Activated CD8-positive, alpha-beta memory T cell treated with anti-CD3 and anti-CD28 coated beads, Interleukin-2, amount 50 U/mL, for 4 hours (primary cell): ENCODE measurements around the gene ATXN1.
A peak's percentile ranks its signal among the peaks of the same experiment; 100 is the strongest.

ENCODE experiments used
- DNase-seq: peaks from one replicate; pipeline ENCODE4 v3.0.0-alpha.2; 2020

Gene ATXN1

DNA sequence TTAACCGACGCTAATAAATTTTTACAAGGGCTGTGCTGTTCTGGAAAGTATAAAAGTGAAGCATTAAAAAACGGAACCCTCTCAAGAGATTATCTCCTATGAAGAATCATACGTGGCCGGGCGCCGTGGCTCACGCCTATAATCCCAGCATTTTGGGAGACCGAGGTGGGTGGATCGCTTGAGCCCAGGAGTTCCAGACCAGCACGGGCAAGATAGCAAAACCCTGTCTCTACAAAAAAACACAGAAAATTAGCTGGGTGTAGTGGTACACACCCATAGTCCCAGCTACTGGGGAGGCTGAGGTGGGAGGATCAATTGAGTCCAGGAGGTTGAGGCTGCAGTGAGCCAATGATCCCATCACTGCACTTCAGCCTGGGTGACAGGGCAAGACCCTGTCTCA, 439.4 kb downstream of the ATXN1 start:
- no peak for DNase-seq

DNA sequence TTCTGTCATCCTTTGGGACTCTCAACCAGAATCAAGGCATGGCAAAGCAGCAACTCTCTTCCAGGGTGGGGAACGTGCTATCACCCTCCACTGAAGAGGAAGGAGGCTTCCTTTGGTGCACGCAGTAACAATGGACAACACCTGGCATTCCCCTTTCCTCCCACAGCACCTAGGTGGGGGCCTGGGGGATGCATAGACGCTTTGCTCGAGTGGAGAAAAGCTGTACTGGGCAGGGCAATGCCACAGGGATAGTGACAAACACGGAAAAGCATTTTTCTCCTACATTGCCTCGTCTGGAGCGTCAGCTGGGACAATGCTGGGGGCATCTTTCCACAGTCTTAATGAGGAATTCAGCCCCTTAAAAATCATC, 439.9 kb downstream of the ATXN1 start:
- no peak for DNase-seq

DNA sequence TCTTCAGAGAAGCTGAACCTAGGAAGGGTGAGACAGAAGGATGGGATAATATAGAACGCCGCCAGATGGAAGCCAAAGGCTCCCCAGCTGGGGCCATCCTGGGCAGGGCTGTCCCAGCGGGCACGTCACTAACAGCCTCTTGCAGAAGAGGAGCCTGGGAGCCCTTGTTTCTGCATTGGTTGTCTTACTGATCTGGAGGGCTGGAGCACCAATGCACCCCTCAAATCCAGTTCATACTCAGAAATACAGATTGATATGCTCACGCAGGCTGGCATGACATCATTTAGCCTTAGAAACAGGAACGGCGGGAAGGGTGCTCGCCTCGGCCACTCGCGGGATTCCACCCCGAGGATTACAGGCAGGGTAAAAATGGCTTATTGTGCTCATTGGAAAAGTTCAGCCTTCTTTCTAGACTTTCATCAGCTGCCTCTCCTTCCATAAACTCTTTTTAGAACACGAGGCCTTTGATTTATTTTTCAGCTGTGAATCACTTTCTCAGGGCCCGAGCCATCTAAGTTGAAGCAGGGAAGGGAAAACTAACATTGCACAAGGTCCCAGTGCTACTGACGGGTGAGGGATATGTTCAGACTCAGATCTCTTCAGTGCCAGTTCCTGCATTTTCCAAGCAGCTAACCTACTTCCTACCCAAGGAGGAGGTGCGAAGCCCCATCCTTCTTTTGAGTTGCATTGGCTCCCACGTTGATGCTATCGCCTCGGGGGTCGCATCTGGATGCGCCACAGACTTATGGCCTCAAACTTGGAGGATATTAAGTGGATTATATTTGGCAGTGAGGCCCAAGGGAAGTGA, 440.5 kb downstream of the ATXN1 start:
- DNase-seq: no peak

DNA sequence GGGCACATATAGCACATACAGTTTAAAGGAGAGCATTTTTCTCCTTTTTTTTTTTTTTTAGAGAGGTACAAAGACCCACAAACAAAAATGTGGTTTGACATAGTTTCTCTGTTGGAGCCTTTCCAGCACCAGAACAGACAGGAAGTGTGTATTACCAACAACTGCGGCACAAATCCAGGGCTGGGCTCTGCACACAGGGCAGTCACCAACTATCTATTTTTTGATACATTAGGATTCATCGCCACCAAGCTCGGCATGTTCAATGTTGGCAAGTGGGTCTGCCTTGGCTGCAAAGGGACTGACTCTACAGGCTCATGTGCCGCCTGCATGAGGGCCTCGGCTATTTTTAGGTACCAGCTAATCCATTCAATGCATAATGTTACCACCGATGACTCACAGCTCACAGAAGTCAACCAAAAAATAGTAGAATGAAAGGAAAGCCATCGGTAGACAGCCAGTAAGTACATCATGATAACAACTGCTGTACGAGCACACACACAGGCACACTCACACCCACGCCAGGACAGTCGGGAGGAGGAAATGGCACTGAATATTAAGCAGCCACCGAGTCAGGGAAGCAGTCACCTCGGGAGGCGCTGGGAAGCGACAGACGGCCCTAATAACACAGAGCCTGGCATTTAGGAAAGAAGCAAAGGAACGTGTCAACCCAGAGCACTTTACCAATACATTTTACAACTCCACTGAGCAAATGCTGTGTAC, 441.3 kb downstream of the ATXN1 start:
- peak; percentile 67 for DNase-seq

DNA sequence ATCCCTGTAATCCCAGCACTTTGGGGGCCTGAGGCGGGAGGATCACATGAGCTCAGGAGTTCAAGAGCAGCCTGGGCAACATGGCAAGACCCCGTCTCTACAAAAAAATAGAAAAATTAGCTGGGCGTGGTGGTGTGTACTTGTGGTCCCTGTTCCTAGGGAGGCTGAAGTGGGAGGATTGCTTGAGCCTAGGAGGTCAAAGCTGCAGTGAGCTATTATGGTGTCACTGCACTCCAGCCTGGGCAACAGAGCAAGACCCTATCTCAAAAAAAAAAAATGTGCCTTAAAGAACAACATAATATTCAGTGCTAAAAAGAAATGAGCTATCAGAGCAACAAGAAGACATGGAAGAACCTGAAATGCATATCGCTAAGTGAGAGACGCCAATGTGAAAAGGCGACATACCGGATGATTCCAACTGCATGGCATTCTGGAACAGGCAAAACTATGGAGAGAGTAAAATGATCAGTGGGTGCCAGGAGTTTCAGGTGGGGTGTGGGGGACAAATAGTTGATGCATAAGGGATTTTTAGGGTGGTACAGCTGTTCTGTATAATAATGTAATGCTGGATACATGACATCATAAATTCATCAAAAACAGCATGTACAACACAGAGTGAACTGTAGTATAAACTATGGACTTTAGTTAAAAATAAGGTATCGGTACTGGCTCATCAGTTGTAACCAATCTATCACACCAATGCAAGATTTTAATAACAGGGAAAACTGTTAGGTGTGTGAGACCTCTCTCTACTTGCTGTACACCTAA, 442.1 kb downstream of the ATXN1 start:
- DNase-seq: no peak

DNA sequence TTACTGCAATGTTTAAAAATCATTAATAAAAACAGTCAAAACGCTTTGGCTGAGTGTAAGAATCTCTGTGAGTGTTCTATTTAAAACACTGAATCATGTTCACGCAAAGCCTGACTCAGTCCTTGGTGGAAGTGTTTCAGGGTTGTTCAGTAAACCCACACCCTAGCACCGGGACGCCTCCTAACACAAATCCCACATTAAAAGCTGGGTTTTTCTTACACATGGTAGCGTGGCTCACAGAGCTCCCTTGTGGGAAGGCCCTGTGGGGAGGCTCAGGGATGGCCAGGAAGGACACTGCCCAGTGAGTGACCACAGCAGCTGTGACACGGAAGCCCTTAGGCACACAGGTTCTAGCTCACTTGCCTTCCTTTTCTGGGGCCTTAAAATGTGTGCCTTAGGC, 442.7 kb downstream of the ATXN1 start:
- peak; percentile 33 for DNase-seq

DNA sequence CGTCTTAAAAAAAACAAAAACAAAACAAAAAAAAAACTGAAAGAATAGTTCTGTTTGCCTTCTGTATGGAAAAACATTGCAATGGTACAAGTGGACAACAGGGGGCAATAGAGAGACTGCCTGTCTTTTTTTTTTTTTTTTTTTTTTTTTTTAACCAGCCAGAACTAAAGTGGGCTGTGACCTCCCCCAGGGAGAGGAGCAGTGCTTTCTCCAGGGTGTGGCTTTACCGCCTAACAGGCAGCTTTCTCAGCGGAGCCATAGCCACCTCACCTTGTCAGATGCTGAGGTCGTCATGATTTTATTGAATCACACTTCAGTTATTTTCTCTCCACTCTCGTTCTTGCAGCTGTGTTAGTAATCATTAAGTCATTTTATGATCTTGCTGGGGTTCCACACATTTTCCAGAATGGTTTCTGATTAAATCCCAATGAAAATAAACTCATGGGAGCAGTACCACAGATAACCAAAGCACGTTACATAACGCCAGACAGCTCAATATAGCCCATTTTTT, 444.5 kb downstream of the ATXN1 start:
- no peak for DNase-seq

DNA sequence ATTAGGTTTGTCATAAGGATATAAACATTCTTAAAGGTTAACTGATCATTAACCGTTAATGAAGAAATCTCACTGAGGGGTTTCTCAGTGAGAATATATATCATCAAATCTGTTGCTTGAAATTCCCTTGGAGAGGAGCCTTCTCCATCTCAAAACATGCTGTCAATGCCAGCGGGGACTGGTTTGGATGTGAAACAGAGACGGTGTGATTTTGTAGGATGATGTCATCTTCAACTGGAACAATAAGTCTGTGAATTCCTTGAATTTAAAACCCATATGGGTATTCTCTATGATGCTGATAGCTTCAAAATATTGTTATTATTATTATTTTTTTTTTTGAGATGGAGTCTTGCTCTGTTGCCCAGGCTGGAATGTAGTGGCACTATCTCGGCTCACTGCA, 447.0 kb downstream of the ATXN1 start:
- no peak for DNase-seq

DNA sequence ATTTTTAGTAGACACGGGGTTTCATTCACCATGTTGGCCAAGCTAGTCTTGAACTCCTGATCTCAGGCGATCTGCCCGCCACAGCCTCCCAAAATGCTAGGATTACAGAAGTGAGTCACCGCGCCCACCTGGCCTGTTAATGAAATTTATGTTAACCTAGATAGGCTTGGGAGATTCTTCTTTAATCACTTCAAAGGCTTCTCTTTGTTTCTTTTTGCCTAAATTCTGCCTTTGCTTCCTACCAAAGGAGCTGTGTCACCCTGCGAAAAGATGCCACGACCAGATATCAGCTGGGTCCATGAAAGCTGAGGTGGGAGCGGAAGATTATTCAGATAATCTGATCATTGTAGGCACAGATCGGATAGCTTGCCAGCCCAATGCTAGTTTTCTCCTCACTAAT, 447.5 kb downstream of the ATXN1 start:
- no peak for DNase-seq

DNA sequence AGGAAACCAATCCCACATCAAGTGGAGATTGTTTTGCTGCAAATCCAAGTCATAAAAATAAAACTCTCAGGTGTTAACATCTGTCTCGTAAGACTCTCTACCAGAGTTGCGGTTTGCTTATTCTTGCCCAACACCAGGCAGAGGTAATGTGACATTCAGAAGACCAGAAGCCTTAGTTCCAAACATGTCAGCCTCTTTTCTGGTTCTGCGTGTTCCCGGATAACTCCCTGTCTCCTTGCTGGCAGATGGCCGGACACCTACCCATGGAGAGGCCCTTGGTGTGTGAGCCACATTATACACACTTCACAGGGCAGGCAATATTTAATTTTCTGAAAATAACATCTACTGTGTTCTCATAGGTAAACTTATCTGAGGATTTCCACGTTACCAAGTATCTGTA, 449.5 kb downstream of the ATXN1 start:
- no peak for DNase-seq

DNA sequence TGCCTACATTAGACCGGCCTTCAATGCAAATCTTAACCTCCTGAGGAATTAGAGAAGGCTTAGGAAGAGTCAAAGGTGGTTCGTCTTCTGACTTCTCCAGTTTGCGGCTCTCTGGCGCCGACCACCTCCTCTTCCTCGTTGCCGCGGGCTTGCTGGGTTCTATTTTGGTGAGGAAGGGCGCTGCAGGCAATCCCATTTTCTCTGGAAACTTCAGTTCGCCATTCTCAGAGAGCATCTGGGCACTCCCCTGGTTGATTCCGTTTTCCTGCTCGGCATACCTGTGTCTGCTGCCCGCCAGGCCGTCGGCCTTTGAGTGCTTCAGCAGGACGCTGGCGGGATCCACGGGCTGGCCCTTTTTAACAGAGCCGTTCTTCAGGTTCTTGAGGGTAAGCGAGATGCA, 454.9 kb downstream of the ATXN1 start:
- DNase-seq: no peak

DNA sequence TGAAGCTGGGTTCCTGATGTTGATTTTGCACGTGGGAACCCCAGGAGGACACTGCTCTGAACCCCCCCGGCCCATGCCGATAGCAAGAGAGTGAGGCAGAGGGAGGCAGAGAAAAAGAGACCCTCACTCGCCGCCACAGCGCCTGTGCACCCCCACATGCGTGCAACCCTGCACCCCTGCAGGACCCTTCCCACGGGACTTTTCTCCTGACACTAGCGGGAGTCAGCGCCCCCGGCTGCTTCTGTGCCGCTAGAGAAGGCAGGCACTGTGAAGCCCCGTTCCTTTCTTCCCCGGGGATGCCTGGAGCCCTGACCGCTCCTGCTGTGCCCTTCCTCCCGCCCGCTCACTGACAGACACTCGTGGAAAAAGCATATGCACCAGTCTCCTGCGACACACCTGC, 455.5 kb downstream of the ATXN1 start:
- DNase-seq: no peak

DNA sequence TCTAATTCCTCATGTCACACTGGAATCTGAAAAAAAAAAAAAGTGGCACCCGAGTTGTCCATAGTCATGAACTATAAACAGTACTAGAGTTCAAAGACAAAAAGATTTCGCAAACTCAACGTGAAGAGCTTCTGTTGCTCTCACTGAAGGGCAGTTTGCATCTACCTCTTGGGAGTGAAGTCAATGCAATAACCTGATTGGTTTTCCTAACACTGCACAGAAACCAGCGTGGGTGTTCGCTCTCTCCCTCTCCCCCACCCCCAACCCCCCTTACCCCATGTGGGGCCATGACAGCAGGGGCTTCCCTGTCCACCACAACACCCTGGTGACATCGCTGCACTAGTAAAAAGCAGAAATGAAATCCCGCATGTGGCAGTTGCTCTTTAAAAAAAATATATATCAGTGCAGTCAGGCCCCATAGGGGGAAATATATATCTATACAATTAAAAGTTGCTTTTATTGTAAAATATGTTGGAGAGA, 456.0 kb downstream of the ATXN1 start:
- no peak for DNase-seq

DNA sequence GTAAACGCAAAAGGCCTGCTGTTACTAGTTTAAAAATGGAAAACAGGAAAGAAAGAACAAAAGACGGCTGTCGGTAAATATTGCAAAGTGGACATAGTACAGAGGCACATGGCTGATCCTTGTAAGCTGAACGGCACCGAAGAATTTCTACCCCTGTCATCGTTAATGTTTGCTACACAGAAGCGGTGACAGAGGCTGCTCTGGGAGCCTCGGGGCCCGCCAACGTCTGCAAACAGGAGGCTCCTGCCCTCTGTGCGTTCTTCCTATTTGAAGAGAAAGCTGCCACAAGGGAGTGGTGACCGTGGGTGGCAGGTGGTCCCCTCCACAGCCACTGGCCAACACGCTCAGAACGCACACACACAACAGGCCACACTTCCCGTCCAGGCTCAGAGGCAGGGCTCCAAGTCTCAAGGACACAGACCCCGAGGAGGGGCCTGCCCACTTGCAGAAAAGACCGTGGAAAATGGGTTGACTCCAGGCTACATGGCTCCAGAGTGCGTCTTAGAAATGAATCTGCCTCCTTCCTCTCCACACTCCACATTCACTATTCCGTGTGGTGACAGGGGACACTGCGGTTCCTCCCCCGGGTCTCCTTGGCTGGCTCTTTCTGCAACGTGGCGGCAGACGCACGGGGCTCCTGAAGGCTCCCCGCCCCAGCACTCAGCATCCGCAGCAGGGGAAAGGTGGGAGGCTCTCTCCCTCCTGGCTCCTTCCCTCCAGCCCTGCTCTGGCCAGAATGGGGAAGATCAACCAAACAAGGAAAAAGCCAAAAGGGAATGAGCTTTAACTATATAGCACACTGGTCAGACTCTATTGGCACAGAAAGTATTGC, 458.3 kb downstream of the ATXN1 start:
- no peak for DNase-seq

DNA sequence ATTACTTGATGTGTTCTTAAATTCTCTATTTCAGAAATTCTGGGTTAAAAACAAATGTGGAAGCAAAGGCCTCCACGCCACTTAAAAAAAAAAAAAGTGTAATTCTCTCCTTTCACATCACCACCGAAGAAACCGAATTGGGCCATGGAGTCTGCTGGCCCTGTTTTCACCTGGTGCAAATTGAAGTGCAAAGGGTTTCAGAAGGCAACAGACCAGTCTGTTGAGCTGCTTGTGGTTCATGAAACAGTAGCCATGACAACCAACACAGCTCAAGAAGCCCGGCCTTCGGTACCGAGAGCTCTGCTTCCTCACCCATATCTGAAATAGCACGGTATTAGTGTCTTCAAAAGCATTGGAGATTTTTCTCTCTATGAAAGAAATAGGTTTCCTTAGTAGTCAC, 459.7 kb downstream of the ATXN1 start:
- DNase-seq: no peak

DNA sequence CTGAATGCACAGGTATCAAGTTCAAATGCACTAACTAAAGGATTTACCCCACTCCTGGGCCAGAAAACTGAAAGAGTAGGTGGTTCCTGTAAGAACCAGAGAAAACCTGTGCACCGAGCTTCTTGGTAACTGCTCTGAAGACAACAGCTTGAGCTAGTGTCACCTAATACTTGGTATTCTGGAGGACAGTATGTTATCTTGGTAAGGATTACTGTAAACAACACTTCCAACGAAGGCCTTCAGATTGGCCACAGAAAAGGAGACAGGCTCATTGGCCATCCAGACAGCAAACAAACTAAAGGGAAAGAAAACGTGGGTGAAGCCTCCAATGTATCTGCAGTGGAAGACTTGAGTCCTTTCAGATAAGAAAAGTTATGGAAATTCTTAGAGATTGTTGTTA, 461.4 kb downstream of the ATXN1 start:
- DNase-seq: no peak

DNA sequence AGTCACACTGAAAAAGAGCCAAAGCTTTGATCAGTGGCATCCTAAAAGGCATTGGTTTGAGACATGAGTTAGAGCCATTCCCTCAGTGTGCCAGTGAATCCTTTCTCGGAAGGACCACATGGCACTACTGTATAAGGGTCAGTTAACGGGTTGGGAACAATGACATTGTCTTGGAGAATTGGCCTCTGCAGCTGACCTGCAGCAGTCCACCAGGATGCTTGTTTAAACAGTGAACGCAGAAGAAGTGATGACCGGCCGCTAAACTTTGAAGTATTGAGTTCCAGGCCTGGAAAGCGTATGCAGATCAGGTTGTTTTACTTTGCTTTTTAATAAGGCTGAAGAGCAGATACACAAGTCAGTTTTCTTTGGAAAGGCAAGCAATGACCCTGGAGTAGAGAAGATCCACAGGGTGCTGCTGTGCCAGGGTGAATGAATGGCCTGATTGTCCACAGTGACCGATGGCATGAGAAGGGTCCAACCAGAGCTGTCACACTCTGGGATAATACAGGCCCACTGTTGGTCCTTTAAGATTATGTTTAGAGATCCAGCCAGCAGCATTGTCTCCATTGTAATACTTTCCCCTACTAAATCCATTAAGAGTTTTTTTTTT, 465.1 kb downstream of the ATXN1 start:
- DNase-seq: no peak

DNA sequence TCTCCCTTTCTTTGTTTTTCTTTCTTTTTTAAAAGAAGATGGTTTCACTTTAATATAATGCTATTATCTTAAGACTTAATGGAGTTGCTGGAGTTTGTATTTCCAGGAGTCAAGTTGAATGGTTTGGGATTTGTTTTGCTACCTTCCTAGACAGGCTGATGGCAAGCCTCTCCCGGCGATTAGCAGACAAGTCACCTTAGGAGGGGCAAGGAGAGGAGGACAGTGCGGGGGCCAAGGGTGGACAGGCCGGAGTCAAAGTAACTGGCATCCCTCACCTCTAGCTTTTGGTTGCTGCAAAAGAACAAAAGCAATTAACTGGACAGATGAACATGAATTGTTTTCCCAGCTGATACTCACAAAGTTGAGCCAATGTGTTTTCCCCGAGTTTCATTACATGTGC, 465.8 kb downstream of the ATXN1 start:
- DNase-seq: no peak

DNA sequence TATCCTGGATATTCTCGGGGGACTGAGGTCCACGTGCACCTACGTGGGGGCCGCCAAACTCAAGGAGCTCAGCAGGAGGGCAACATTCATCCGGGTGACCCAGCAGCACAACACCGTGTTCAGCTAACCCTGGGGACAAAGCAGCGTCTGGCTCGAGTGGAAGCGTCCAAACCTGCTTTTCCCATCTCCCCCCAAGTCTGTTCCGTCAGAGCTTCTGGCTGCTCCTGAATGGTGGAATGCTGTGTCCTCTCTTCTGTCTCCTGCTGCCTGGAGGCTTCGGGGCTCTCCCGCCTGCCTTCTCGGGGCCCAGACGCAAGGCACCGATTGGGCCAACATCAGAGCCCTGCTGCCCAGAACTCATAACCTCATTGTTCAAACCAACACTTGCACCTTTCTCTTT, 466.2 kb downstream of the ATXN1 start:
- DNase-seq: no peak

DNA sequence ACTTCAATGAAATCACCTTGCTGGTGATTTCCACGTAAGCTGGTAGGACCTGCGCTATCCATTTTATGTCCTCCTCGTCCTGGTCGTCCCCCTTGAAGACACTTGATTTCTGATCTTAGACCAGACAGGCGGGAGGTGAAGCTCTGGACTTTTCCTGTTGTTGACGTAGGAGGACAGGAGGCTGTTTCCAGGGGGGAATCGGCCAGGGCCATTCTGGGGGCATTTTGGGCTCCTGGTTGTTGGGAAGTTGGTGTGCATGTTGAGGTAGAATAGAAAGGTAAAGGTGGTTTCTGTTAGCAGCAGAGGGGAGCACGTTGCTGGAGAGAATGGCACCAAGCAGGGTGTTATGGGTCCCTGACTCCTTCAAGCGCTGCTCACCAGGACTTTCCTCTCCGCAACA, 466.9 kb downstream of the ATXN1 start:
- no peak for DNase-seq

DNA sequence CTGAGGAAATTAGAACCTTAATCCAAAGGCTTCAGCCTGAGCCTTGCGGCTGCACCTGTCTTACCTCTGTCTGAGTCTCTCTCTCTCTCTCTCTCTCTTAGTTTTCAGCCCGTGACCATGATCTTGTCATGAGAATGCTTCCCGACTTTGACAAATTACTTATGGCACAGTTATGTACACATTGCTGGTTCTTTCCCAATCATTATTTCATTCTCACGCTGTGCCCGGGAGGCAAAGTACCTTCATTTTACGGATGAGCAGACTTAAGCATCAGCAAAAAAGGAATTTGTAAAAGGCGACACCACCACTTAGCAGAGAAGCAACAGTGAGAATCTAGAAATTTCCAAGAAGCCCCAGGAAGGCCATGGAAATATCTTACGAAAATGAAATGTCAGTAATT, 468.3 kb downstream of the ATXN1 start:
- no peak for DNase-seq

DNA sequence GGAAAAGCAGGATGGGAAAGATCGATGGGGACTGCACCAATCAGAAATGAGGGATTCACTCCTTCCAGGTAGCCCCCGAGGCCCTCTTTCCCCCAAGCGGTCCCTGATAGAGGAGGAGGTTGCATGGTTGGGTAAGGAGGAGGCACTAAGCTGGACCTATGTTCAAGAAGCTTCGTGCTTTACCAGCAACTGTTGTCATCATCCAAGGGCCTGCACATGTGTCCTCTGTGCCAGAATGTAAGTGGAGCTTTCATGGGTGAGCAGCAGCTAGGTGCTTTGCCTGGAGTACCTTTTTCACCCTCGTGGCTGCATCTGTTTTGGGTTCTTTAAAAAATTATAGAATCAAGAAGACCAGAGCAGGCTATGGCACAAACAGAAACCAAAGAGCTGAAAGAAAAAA, 468.8 kb downstream of the ATXN1 start:
- no peak for DNase-seq
